ENCODE results near the gene NOX5. TPM values are rescaled to one million over a fixed set of nuclear protein-coding genes. Genes with fewer than 3 reads are reported as not detected.

The NOX5 gene
- total RNA-seq, 2 experiments from 2014 or later = not detected

DNA sequence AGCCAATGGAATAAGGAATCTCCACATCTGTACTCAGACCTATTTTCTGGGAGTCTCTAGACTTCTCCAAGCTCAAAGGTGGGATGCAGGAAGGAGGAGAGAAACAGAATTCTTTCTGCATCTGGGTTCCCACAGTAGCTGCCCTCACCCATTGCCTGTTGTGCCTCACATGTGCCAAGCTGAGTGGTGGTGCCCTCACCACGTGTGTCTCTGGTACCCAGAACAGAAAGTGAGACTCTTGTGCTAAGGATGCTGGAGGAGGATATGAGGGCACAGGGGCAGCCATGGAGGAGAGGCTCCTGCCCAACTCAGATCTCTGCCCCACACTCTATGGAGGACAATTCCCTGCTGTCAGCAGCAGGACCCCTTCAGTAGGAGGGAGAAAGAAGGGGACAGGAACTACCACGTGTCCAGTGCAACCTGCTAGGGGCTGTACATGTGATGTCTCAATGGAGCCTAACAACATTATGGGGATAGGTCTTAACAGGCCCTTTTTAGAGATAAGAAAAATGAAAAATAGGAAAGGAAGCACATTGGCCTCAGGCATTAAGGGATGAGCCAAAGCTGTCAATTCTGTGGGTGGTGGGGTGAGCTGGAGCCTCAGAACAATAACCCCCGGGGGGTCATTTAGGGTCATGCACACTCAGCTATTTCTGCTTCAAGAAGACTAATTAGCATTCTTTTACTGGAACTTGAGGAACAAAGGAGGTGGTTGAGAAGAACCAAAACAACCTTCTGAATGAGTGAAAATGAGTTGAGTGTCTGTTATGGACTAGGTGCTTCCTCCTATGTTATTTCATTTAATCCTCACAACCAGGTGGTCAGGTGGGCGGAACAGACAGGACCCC lies 16.3 kb upstream of the NOX5 start:
- H3K4me1 Mint-ChIP-seq (ENCODE audit: low read depth) = no peaks in the 10 kb centered on the region
- no peaks in the 10 kb centered on the region for H3K36me3 Mint-ChIP-seq (ENCODE audit: low read depth)
- TF ChIP-seq, protein P1, sequence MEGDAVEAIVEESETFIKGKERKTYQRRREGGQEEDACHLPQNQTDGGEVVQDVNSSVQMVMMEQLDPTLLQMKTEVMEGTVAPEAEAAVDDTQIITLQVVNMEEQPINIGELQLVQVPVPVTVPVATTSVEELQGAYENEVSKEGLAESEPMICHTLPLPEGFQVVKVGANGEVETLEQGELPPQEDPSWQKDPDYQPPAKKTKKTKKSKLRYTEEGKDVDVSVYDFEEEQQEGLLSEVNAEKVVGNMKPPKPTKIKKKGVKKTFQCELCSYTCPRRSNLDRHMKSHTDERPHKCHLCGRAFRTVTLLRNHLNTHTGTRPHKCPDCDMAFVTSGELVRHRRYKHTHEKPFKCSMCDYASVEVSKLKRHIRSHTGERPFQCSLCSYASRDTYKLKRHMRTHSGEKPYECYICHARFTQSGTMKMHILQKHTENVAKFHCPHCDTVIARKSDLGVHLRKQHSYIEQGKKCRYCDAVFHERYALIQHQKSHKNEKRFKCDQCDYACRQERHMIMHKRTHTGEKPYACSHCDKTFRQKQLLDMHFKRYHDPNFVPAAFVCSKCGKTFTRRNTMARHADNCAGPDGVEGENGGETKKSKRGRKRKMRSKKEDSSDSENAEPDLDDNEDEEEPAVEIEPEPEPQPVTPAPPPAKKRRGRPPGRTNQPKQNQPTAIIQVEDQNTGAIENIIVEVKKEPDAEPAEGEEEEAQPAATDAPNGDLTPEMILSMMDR (IDR thresholded peaks at IDR 0.05) = no peak
- no peak for ATAC-seq
- no peak overlapping the region for H3K4me3 Mint-ChIP-seq
- H3K27me3 Mint-ChIP-seq = no peaks in the 10 kb centered on the region
- peaks cover 3% of the 10 kb centered on the region for H3K9me3 Mint-ChIP-seq
- POLR2A ChIA-PET = interaction anchor here (1.0 kb wide), 1 partner anchor 12 kb away, joined by 3 read pairs; no protein-coding TSS in a partner anchor
- CTCF ChIA-PET = no interaction called here
- no peak for DNase-seq
- H3K27ac Mint-ChIP-seq = no peak overlapping the region
- intact Hi-C loops (cut with micrococcal nuclease) = no loop called here

DNA sequence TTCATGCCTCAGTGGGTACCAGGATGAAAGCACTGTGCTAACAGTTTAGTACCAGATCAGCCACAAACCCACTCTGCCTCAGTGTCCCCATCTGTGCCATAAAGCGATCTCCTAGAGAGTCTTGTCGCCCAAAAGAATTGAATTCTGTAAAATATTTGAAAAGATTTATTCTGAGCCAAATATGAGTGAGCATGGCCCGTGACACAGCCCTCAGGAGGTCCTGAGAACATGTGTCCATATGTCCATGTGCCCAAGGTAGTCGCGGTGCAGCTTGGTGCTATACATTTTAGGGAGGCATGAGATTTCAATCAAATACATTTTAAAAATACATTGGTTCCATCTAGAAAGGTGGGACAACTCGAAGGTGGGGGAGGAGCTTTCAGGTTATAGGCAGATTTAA lies 15.4 kb upstream of the NOX5 start:
- peaks cover 3% of the 10 kb centered on the region for H3K9me3 Mint-ChIP-seq
- no peaks in the 10 kb centered on the region for H3K4me1 Mint-ChIP-seq (ENCODE audit: low read depth)
- CTCF ChIA-PET = no interaction called here

DNA sequence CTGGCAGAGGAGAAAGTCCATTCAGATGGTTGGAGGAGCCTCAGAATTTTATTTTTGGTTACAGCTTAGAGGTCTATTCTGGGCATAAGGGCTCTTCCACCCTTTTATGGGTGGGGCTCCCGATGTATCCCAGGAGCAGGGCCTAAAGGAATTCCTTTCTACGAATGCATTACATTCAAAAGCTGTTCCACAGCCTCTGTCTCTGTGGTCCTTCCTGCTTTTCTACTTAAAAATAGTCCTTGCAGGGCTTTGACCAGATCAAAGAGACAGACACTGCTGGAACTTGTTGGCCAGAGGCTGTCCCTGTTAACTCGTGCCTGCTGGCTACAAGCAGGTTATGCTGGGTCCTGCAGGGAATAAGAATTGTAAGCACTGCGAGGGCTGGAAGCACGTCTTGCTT lies 14.4 kb upstream of the NOX5 start:
- CTCF ChIA-PET = no interaction called here
- TF ChIP-seq, protein P1 (IDR thresholded peaks at IDR 0.05) = no peak
- H3K9me3 Mint-ChIP-seq = peaks cover 3% of the 10 kb centered on the region
- no peaks in the 10 kb centered on the region for H3K36me3 Mint-ChIP-seq (ENCODE audit: low read depth)
- POLR2A ChIA-PET = no interaction called here
- DNase-seq = no peak
- no peak overlapping the region for H3K4me3 Mint-ChIP-seq
- H3K4me1 Mint-ChIP-seq (ENCODE audit: low read depth) = no peaks in the 10 kb centered on the region
- intact Hi-C loops (cut with micrococcal nuclease) = no loop called here
- H3K27ac Mint-ChIP-seq = no peak overlapping the region
- H3K27me3 Mint-ChIP-seq = peaks cover 2% of the 10 kb centered on the region
- ATAC-seq = no peak

More for the DNA sequence above, 15.4 kb upstream of the NOX5 start:
- TF ChIP-seq, protein P1 (IDR thresholded peaks at IDR 0.05) = no peak
- intact Hi-C loops (cut with micrococcal nuclease) = no loop called here
- ATAC-seq (no peak), DNase-seq (no peak)
- Mint-ChIP-seq H3K36me3 (ENCODE audit: low read depth) (no peaks in the 10 kb centered on the region), H3K4me3 (no peak overlapping the region), H3K27me3 (peaks cover 2% of the 10 kb centered on the region), H3K27ac (no peak overlapping the region)
- POLR2A ChIA-PET = no interaction called here

DNA sequence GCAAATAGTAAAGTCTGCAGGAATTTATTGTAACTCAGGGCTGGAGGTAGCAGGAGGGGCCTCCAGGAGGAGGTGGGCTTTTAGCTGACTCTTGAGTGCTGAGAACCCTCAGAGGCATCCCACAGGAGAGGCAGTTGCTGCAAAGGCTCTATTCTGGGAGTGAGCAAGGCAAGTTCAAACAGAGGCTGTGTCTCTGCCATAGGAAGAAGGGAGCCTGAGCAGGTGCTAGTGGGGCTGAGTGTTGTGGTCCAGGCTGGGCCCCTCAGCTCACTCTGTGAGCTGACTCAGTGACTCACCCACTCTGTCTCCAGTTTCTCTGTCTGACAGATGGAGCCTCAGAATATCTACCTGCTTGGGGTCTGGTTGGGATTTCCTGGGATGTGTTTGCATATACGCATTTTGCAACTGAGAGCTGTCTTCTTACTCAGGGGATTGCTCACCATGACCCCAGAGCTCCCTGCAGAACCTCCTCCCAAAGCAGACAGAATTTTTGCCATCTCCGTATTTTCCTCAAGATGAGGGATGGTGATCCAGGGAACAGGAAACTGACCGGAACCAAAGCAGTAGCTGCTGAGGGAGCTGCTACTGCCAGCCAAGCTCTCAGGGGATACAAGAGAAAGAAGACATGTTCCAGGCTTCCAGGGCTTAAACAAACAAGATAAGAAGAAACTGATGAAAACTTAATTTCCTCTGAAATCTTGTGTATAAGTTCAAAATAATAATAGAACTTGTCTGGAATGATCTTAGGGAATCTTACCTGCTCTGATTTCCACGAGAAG lies 13.6 kb upstream of the NOX5 start:
- peaks cover 4% of the 10 kb centered on the region for H3K9me3 Mint-ChIP-seq
- DNase-seq (no peak), ATAC-seq (no peak)
- POLR2A ChIA-PET = no interaction called here
- H3K36me3 Mint-ChIP-seq (ENCODE audit: low read depth) = no peaks in the 10 kb centered on the region
- no peak overlapping the region for H3K27ac Mint-ChIP-seq
- no peak overlapping the region for H3K4me3 Mint-ChIP-seq
- no peaks in the 10 kb centered on the region for H3K4me1 Mint-ChIP-seq (ENCODE audit: low read depth)
- TF ChIP-seq, protein P1 (IDR thresholded peaks at IDR 0.05) = no peak
- peaks cover 2% of the 10 kb centered on the region for H3K27me3 Mint-ChIP-seq
- intact Hi-C loops (cut with micrococcal nuclease) = no loop called here
- CTCF ChIA-PET = no interaction called here

DNA sequence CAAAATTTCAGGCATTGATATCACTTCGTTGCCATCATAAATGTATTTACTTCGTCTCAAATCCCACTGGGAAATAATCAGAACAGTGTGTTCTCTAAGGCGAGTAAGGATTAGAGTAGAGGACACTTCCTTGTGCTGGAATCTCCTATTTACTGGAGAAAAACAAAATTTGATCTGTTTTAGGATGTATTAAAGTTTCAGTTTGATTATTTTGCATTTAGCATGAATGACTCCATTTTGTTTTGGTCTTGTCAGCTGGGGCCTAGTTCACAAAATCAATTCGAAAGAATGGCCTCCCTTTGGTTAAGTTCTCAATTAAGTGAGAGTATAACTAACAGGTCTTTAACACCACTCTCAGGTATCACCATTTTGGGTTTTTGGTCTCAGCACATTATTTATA lies 11.7 kb upstream of the NOX5 start:
- intact Hi-C loops (cut with micrococcal nuclease) = no loop called here
- H3K27ac Mint-ChIP-seq = no peak overlapping the region
- no peaks in the 10 kb centered on the region for H3K36me3 Mint-ChIP-seq (ENCODE audit: low read depth)
- no peak for DNase-seq
- no peak for ATAC-seq
- no peaks in the 10 kb centered on the region for H3K4me1 Mint-ChIP-seq (ENCODE audit: low read depth)
- peaks cover 4% of the 10 kb centered on the region for H3K27me3 Mint-ChIP-seq
- POLR2A ChIA-PET = no interaction called here
- peaks cover 7% of the 10 kb centered on the region for H3K9me3 Mint-ChIP-seq
- TF ChIP-seq, protein P1 (IDR thresholded peaks at IDR 0.05) = no peak
- CTCF ChIA-PET = no interaction called here
- H3K4me3 Mint-ChIP-seq = no peak overlapping the region
